22Rv1 (cell line): ENCODE results near the gene CCL19.

Experiments used
- H3K27ac ChIP-seq: fragments of 450-650 bp; 2 replicates; pipeline ENCODE4 v1.5.1; 2017
- CTCF ChIP-seq: fragments of 450-650 bp; IDR thresholded peaks from 2 replicates; pipeline ENCODE4 v1.5.1; 2017; ENCODE audit warnings: mild to moderate bottlenecking
- ZFX ChIP-seq: fragments of 450-650 bp; IDR thresholded peaks from 2 replicates; pipeline ENCODE4 v1.6.1; 2017; ENCODE audit warnings: antibody characterized with exemption, borderline replicate concordance

Gene CCL19

GRCh38 chr9:34709196-34709978 is 18.3 kb upstream of the CCL19 start:
- no peak overlapping the region for H3K27ac ChIP-seq
- TF ChIP-seq ZFX (no peak), CTCF (no peak)

GRCh38 chr9:34707130-34707529 is 16.1 kb upstream of the CCL19 start:
- TF ChIP-seq CTCF (no peak), ZFX (no peak)
- no peak overlapping the region for H3K27ac ChIP-seq

GRCh38 chr9:34701769-34702736 is 11.0 kb upstream of the CCL19 start:
- peak overlapping the region; percentile 61 for H3K27ac ChIP-seq
- peak; percentile 100 for TF ChIP-seq CTCF
- no peak for TF ChIP-seq ZFX

GRCh38 chr9:34701023-34701768 is 10.1 kb upstream of the CCL19 start:
- H3K27ac ChIP-seq, result peak overlapping the region; percentile 61
- TF ChIP-seq CTCF, result peak; percentile 97
- TF ChIP-seq ZFX, result no peak

GRCh38 chr9:34694811-34695210 is 3.7 kb upstream of the CCL19 start:
- TF ChIP-seq ZFX (no peak), CTCF (no peak)
- H3K27ac ChIP-seq, result no peak overlapping the region

- no peak for TF ChIP-seq CTCF
- TF ChIP-seq ZFX, result no peak
- no peak overlapping the region for H3K27ac ChIP-seq
These were observed 2.5 kb upstream of the CCL19 start for GRCh38 chr9:34693560-34693959.

- no peak overlapping the region for H3K27ac ChIP-seq
- TF ChIP-seq CTCF, result no peak
These were observed 850 bp upstream of the CCL19 start for GRCh38 chr9:34691936-34692315.
